PC-3 (cell line): Measurements from ENCODE around the gene WDR26.

Source experiments
- EZH2 ChIP-seq: fragments of 300-600 bp; sonication (generic); IDR thresholded peaks from one replicate; pipeline ENCODE4 v1.6.1; 2017; ENCODE audit warnings: antibody characterized with exemption, mild to moderate bottlenecking, low read length; ENCODE audit not compliant: unreplicated experiment
- TF ChIP-seq, protein P1 (sequence below): fragments of 300-600 bp; sonication (generic); conservative IDR thresholded peaks from 2 replicates; pipeline ENCODE4 v1.5.1; 2017; ENCODE audit warnings: antibody characterized with exemption, low read depth, mild to moderate bottlenecking, low read length

DNA sequence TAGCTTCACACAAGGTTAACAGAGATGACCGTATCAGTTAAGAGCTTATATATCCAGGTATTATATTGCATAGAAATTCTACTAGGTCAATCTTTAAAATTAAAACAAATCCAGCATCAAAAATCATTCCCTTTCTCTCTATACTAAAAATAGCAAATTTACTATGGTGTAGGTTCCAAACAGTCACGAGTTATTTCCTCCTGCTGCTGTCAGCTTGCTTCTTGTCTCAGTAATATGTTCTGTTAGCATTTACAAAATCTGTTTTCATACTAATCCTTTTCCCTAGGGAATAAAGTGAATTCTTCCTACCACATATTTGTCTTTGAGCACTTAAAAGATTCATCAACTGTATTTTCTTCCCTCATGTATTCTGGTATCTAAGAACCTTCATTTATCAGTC is 2.5 kb downstream of the WDR26 start:
- no peak for TF ChIP-seq EZH2
- TF ChIP-seq, protein P1, sequence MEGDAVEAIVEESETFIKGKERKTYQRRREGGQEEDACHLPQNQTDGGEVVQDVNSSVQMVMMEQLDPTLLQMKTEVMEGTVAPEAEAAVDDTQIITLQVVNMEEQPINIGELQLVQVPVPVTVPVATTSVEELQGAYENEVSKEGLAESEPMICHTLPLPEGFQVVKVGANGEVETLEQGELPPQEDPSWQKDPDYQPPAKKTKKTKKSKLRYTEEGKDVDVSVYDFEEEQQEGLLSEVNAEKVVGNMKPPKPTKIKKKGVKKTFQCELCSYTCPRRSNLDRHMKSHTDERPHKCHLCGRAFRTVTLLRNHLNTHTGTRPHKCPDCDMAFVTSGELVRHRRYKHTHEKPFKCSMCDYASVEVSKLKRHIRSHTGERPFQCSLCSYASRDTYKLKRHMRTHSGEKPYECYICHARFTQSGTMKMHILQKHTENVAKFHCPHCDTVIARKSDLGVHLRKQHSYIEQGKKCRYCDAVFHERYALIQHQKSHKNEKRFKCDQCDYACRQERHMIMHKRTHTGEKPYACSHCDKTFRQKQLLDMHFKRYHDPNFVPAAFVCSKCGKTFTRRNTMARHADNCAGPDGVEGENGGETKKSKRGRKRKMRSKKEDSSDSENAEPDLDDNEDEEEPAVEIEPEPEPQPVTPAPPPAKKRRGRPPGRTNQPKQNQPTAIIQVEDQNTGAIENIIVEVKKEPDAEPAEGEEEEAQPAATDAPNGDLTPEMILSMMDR = no peak
